Tibial nerve (tissue), 4 donors: Measurements from ENCODE around the gene CCDC179. TPM values are rescaled to one million over a fixed set of nuclear protein-coding genes. Genes with fewer than 3 reads are reported as not detected.

ENCODE experiments used
- DNase-seq, 2 donors: peaks; one replicate each; pipeline ENCODE4 v3.0.0-alpha.2; 2019; ENCODE audit warnings: low spot score in 2 of 2
- H3K27ac ChIP-seq, 4 donors: fragments of 200-600 bp; sonication (generic) in 3 of 4; one replicate each; pipeline ENCODE4 v1.5.1; 2017 to 2019; ENCODE audit warnings: mild to moderate bottlenecking in 1 of 4
- H3K27me3 ChIP-seq, 2 donors: fragments of 200-600 bp; sonication (generic) in 1 of 2; one replicate each; pipeline versions ENCODE4 v1.5.1 to v1.6.0; 2017 to 2019
- H3K36me3 ChIP-seq, 3 donors: fragments of 200-600 bp; sonication (generic); one replicate each; pipeline ENCODE4 v1.5.1; 2018 to 2019
- H3K4me1 ChIP-seq, 4 donors: fragments of 200-600 bp; sonication (generic) in 3 of 4; one replicate each; pipeline ENCODE4 v1.5.1; 2017 to 2019
- H3K4me3 ChIP-seq, 4 donors: fragments of 200-600 bp; sonication (generic) in 3 of 4; one replicate each; pipeline ENCODE4 v1.5.1; 2017 to 2019; ENCODE audit warnings: mild to moderate bottlenecking in 1 of 4, moderate library complexity in 1 of 4
- H3K9me3 ChIP-seq, 4 donors: fragments of 200-600 bp; sonication (generic) in 3 of 4; one replicate each; pipeline ENCODE4 v1.5.1; 2017 to 2019
- EP300 ChIP-seq, 2 donors: sonication (generic); formaldehyde crosslinking; IDR thresholded peaks; one replicate each; pipeline ENCODE4 v1.6.1; 2017; ENCODE audit warnings: antibody characterized with exemption in 2 of 2, mild to moderate bottlenecking in 1 of 2
- POLR2A ChIP-seq, 2 donors: fragments of 450-650 bp; IDR thresholded peaks; one replicate each; pipeline ENCODE4 v1.6.1; 2017; ENCODE audit warnings: antibody characterized with exemption in 2 of 2, mild to moderate bottlenecking in 2 of 2, moderate library complexity in 2 of 2
- WGBS, 2 donors: methylation state at CpG; one replicate each; pipeline ENCODE4 v1.1.5; 2018; 5-methylcytosine and 5-hydroxymethylcytosine counted together
- total RNA-seq, 4 donors: library from RNA; depleted of rRNA; stranded (reverse); fragments of >200 nt; gene quantifications; one replicate each; pipeline ENCODE4 v1.1.0, GENCODE V29; 2016
- TF ChIP-seq, protein P1 (sequence below), 5 experiments: fragments of 200-600 bp in 3 of 5; fragments of 450-650 bp in 2 of 5; sonication (generic) in 3 of 5; IDR thresholded peaks; one replicate each; pipeline ENCODE4 v1.5.1; 2016 to 2019; ENCODE audit warnings: antibody characterized with exemption in 5 of 5, mild to moderate bottlenecking in 3 of 5, moderate library complexity in 2 of 5

The CCDC179 gene
- total RNA-seq, result not detected

DNA sequence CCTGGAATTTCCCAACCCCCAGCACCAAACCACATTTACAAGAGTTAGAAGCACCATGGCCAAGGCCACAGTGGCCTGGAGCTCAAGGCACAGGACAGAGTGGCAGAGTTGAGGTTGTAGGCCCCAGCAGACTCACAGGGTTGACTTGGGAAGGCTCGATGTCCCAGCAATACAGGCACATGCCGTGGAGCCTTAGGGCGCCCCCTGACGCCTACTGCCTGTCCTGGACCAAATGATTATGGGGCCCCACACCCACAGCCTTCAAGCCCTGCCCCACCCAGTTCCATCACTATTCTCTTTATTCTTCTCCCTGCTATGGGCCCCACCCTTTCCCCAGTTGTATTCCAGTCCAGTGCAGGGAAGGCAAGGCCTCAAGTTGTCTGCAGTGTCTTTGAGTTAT is at the start of gene CCDC179:
TSS of gene CCDC179 (minus strand) at position 234 of the 400 bp plus-strand sequence. CDS start at position 181, 53 bp downstream.
- TF ChIP-seq POLR2A (IDR thresholded peaks at IDR 0.05) (no peak), EP300 (IDR thresholded peaks at IDR 0.05) (no peak)
- TF ChIP-seq, protein P1, sequence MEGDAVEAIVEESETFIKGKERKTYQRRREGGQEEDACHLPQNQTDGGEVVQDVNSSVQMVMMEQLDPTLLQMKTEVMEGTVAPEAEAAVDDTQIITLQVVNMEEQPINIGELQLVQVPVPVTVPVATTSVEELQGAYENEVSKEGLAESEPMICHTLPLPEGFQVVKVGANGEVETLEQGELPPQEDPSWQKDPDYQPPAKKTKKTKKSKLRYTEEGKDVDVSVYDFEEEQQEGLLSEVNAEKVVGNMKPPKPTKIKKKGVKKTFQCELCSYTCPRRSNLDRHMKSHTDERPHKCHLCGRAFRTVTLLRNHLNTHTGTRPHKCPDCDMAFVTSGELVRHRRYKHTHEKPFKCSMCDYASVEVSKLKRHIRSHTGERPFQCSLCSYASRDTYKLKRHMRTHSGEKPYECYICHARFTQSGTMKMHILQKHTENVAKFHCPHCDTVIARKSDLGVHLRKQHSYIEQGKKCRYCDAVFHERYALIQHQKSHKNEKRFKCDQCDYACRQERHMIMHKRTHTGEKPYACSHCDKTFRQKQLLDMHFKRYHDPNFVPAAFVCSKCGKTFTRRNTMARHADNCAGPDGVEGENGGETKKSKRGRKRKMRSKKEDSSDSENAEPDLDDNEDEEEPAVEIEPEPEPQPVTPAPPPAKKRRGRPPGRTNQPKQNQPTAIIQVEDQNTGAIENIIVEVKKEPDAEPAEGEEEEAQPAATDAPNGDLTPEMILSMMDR (IDR thresholded peaks at IDR 0.05), result no peak
- no peak for DNase-seq
- Histone ChIP-seq H3K27ac (no peak within 1 kb of the TSS), H3K9me3 (no peaks in the 10 kb centered on the region), H3K4me3 (no peak within 1 kb of the TSS), H3K27me3 (no peaks in the 10 kb centered on the region), H3K36me3 (no peaks in the 10 kb centered on the region), H3K4me1 (no peaks in the 10 kb centered on the region)
- 87 to 96% methylated on average over 4 of the region's 4 CpGs for WGBS, 2 donors

- DNase-seq, result no peak
- Histone ChIP-seq H3K27ac (no peak overlapping the region), H3K27me3 (no peaks in the 10 kb centered on the region), H3K4me3 (no peak overlapping the region), H3K9me3 (peaks cover 0 to 3% (median 0%) of the 10 kb centered on the region in 4 donors), H3K36me3 (no peaks in the 10 kb centered on the region), H3K4me1 (no peaks in the 10 kb centered on the region)
- WGBS, 2 donors, result 89 to 91% methylated on average over 1 of the region's 1 CpG
- TF ChIP-seq POLR2A (IDR thresholded peaks at IDR 0.05), result no peak
- TF ChIP-seq, protein P1 (IDR thresholded peaks at IDR 0.05), result no peak
- no peak for TF ChIP-seq EP300 (IDR thresholded peaks at IDR 0.05)
Measured at GRCh38 chr11:22903782-22904181, 43.5 kb upstream of the CCDC179 start.

DNA sequence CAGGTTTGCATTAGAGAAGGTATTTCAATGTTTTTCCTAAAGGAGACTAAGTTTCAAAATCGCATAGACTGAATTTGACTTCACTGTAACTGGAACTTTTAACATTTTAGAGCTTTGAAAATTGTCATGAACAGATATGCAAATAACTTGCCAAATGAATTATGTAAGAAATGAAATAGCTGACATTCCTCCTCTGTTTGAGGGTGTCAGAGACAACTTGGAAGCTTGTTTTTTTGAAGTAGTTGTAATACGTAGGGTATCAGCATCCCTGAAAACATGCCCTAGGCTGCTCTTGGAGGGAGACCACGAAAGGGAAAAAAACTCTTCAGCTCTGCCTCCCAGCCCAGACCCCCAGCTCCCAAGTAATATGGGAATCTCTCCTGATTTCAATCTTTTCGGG is 41.3 kb upstream of the CCDC179 start:
- no peak for DNase-seq
- Histone ChIP-seq H3K27ac (no peak overlapping the region), H3K9me3 (no peaks in the 10 kb centered on the region), H3K4me1 (no peaks in the 10 kb centered on the region), H3K4me3 (no peak overlapping the region), H3K36me3 (no peaks in the 10 kb centered on the region), H3K27me3 (no peaks in the 10 kb centered on the region)
- TF ChIP-seq, protein P1 (IDR thresholded peaks at IDR 0.05), result no peak
- TF ChIP-seq POLR2A (IDR thresholded peaks at IDR 0.05) (no peak), EP300 (IDR thresholded peaks at IDR 0.05) (no peak)
- WGBS, 2 donors, result 60 to 61% methylated on average over 4 of the region's 4 CpGs

GRCh38 chr11:22900764-22901486 is 40.7 kb upstream of the CCDC179 start:
- Histone ChIP-seq H3K27me3 (no peaks in the 10 kb centered on the region), H3K4me1 (no peaks in the 10 kb centered on the region), H3K36me3 (no peaks in the 10 kb centered on the region), H3K4me3 (no peak overlapping the region), H3K27ac (no peak overlapping the region), H3K9me3 (no peaks in the 10 kb centered on the region)
- no peak for TF ChIP-seq POLR2A (IDR thresholded peaks at IDR 0.05)
- TF ChIP-seq, protein P1 (IDR thresholded peaks at IDR 0.05), result no peak
- TF ChIP-seq EP300 (IDR thresholded peaks at IDR 0.05), result no peak
- DNase-seq, result no peak

- Histone ChIP-seq H3K9me3 (no peaks in the 10 kb centered on the region), H3K4me1 (no peaks in the 10 kb centered on the region), H3K4me3 (no peak overlapping the region), H3K27me3 (no peaks in the 10 kb centered on the region), H3K27ac (no peak overlapping the region), H3K36me3 (no peaks in the 10 kb centered on the region)
- WGBS, 2 donors, result 86 to 92% methylated on average over 5 of the region's 5 CpGs
- TF ChIP-seq POLR2A (IDR thresholded peaks at IDR 0.05), result no peak
- no peak for DNase-seq
Measured at GRCh38 chr11:22898036-22898435, 37.8 kb upstream of the CCDC179 start.
